HepG2 (cell line): ENCODE data around the gene WNT2.

ENCODE experiments used
- EZH2 ChIP-seq: conservative IDR thresholded peaks from 2 replicates; pipeline ENCODE4 v1.6.1; 2012; ENCODE audit warnings: mild to moderate bottlenecking, low read depth, low read length, moderate library complexity
- FOXM1 ChIP-seq: sonication (generic); formaldehyde crosslinking; IDR thresholded peaks from 2 replicates; pipeline ENCODE4 v1.5.0; 2020; ENCODE audit warnings: missing genetic modification reagents
- PBX3 ChIP-seq: sonication (generic); formaldehyde crosslinking; IDR thresholded peaks from 2 replicates; pipeline ENCODE4 v1.8.1; 2023; ENCODE audit warnings: missing genetic modification reagents, inconsistent platforms, borderline replicate concordance
- POLR2A ChIP-seq, 2 experiments: IDR thresholded peaks; 2 replicates each; pipeline ENCODE4 v1.6.1; 2011; ENCODE audit warnings: low read depth in 2 of 2, low read length in 2 of 2, mild to moderate bottlenecking in 1 of 2, moderate library complexity in 1 of 2; ENCODE audit not compliant: insufficient read depth in 1 of 2
- POLR2AphosphoS5 ChIP-seq: IDR thresholded peaks from 2 replicates; pipeline ENCODE4 v1.6.1; 2012; ENCODE audit warnings: low read depth, low read length
- SAFB2 ChIP-seq: sonication (generic); formaldehyde crosslinking; IDR thresholded peaks from 2 replicates; pipeline ENCODE4 v1.5.1; 2020; ENCODE audit warnings: missing genetic modification reagents, low read depth, mild to moderate bottlenecking, borderline replicate concordance
- SRSF1 ChIP-seq: fragments of 200-400 bp; formaldehyde crosslinking; optimal IDR thresholded peaks from 2 replicates; pipeline ENCODE3; 2017; ENCODE audit warnings: mild to moderate bottlenecking, low read depth, low read length, moderate library complexity
- ZBTB40 ChIP-seq, 2 experiments: fragments of 450-650 bp in 1 of 2; sonication (generic) in 1 of 2; formaldehyde crosslinking in 1 of 2; IDR thresholded peaks; 2 replicates each; pipeline versions ENCODE4 v1.6.1 to v1.8.0; 2016 to 2022; ENCODE audit warnings: antibody characterized with exemption in 1 of 2, mild to moderate bottlenecking in 1 of 2, missing genetic modification reagents in 1 of 2
- ZNF101 ChIP-seq: sonication (generic); formaldehyde crosslinking; IDR thresholded peaks from 2 replicates; pipeline ENCODE4 v1.4.0; 2020; ENCODE audit warnings: mild to moderate bottlenecking, low read depth, missing genetic modification reagents, borderline replicate concordance

GRCh38 chr7:117269886-117270285 is 53.0 kb downstream of the WNT2 start:
- TF ChIP-seq ZBTB40 (IDR thresholded peaks at IDR 0.05) (no peak), ZBTB40 (CRISPR knock-in tag; IDR thresholded peaks at IDR 0.05) (no peak), SRSF1 (no peak), EZH2 (no peak), POLR2A (IDR thresholded peaks at IDR 0.05; ENCODE audit: insufficient read depth in 1 of 2, low read depth in 2 of 2, low read length in 2 of 2) (no peak), FOXM1 (no peak), POLR2AphosphoS5 (no peak), ZNF101 (CRISPR knock-in tag) (no peak), SAFB2 (no peak), PBX3 (CRISPR knock-in tag) (no peak)
